ENCODE results near the gene TGM2. TPM values are rescaled to one million over a fixed set of nuclear protein-coding genes. Genes with fewer than 3 reads are reported as not detected.

TGM2 gene
- total RNA-seq, 4 donors from 2014 or later, result 163 to 385 (median 188) TPM

GRCh38 chr20:38196592-38196991, 31.5 kb upstream of the TGM2 start:
- ATAC-seq, result peak; percentile 78
- H3K4me3 ChIP-seq, result no peak overlapping the region
- no peaks in the 10 kb centered on the region for H3K27me3 ChIP-seq
- H3K27ac ChIP-seq, result peak overlapping the region in 1 of 4 donors; percentile 33
- H3K36me3 ChIP-seq, result no peaks in the 10 kb centered on the region
- TF ChIP-seq, protein P1, sequence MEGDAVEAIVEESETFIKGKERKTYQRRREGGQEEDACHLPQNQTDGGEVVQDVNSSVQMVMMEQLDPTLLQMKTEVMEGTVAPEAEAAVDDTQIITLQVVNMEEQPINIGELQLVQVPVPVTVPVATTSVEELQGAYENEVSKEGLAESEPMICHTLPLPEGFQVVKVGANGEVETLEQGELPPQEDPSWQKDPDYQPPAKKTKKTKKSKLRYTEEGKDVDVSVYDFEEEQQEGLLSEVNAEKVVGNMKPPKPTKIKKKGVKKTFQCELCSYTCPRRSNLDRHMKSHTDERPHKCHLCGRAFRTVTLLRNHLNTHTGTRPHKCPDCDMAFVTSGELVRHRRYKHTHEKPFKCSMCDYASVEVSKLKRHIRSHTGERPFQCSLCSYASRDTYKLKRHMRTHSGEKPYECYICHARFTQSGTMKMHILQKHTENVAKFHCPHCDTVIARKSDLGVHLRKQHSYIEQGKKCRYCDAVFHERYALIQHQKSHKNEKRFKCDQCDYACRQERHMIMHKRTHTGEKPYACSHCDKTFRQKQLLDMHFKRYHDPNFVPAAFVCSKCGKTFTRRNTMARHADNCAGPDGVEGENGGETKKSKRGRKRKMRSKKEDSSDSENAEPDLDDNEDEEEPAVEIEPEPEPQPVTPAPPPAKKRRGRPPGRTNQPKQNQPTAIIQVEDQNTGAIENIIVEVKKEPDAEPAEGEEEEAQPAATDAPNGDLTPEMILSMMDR (IDR thresholded peaks at IDR 0.05), result no peak
- TF ChIP-seq POLR2AphosphoS5 (IDR thresholded peaks at IDR 0.05) (no peak), POLR2A (IDR thresholded peaks at IDR 0.05) (no peak), EP300 (IDR thresholded peaks at IDR 0.05) (no peak)
- no peaks in the 10 kb centered on the region for H3K9me3 ChIP-seq
- H3K4me1 ChIP-seq, result peaks cover 0 to 4% (median 0%) of the 10 kb centered on the region in 3 donors
- no CpG with 5 or more reads among the region's 5 CpGs for WGBS, 2 donors (ENCODE audit: low coverage in 1 of 2)

GRCh38 chr20:38196076-38196475, 31.0 kb upstream of the TGM2 start:
- H3K36me3 ChIP-seq, result no peaks in the 10 kb centered on the region
- H3K4me1 ChIP-seq, result peaks cover 0 to 8% (median 0%) of the 10 kb centered on the region in 3 donors
- H3K27me3 ChIP-seq, result no peaks in the 10 kb centered on the region
- H3K27ac ChIP-seq, result peak overlapping the region in 1 of 4 donors; percentile 33
- no peaks in the 10 kb centered on the region for H3K9me3 ChIP-seq
- no peak for ATAC-seq
- H3K4me3 ChIP-seq, result no peak overlapping the region
- 83 to 100% methylated on average over 2 of the region's 4 CpGs for WGBS, 2 donors (ENCODE audit: low coverage in 1 of 2)
- TF ChIP-seq, protein P1 (IDR thresholded peaks at IDR 0.05), result no peak
- TF ChIP-seq EP300 (IDR thresholded peaks at IDR 0.05) (no peak), POLR2AphosphoS5 (IDR thresholded peaks at IDR 0.05) (no peak), POLR2A (IDR thresholded peaks at IDR 0.05) (no peak)

GRCh38 chr20:38195521-38195920, 30.5 kb upstream of the TGM2 start:
- no peak for TF ChIP-seq POLR2A (IDR thresholded peaks at IDR 0.05)
- no peak for TF ChIP-seq POLR2AphosphoS5 (IDR thresholded peaks at IDR 0.05)
- TF ChIP-seq EP300 (IDR thresholded peaks at IDR 0.05), result no peak
- TF ChIP-seq, protein P1 (IDR thresholded peaks at IDR 0.05), result no peak
- no peak for ATAC-seq
- 84 to 89% methylated on average over 3 to 7 of the region's 7 CpGs for WGBS, 2 donors (ENCODE audit: low coverage in 1 of 2)
- Histone ChIP-seq H3K9me3 (no peaks in the 10 kb centered on the region), H3K36me3 (no peaks in the 10 kb centered on the region), H3K27ac (no peak overlapping the region), H3K4me3 (no peak overlapping the region), H3K27me3 (no peaks in the 10 kb centered on the region), H3K4me1 (peaks cover 0 to 12% (median 0%) of the 10 kb centered on the region in 3 donors)

DNA sequence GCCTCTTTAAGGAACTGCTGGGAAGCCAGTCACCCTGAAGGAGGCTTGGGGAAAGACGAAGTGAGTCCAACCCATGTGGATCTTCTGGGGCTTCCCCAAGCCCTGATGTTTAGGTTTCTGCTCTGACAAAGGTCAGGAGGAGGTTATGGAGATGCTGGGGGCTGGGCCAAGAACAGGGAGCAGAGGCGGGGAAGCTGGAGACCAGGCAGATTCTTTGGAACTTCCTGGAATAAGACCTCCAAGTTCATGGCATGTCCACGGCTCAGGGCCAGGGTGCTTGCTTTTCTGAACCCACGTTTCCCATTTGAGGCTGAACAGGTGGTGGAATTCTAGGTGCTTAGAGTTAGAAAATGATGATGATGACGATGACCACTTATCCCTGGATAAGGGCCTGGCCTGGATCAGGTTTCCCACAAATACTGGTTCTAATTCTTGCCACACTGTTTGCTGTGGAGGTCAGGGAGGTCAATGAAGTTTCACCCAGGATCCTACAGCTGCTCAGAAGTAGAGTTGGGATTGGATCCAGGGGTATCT, 30.0 kb upstream of the TGM2 start:
- Histone ChIP-seq H3K4me1 (peaks cover 0 to 12% (median 0%) of the 10 kb centered on the region in 3 donors), H3K36me3 (no peaks in the 10 kb centered on the region), H3K27me3 (no peaks in the 10 kb centered on the region), H3K9me3 (no peaks in the 10 kb centered on the region), H3K4me3 (no peak overlapping the region), H3K27ac (no peak overlapping the region)
- 65% methylated on average over 5 of the region's 5 CpGs; no CpG with 5 or more reads in 1 of the 2 donors for WGBS, 2 donors (ENCODE audit: low coverage in 1 of 2)
- TF ChIP-seq, protein P1 (IDR thresholded peaks at IDR 0.05), result no peak
- no peak for TF ChIP-seq EP300 (IDR thresholded peaks at IDR 0.05)
- no peak for TF ChIP-seq POLR2A (IDR thresholded peaks at IDR 0.05)
- TF ChIP-seq POLR2AphosphoS5 (IDR thresholded peaks at IDR 0.05), result no peak
- no peak for ATAC-seq

- Histone ChIP-seq H3K36me3 (no peaks in the 10 kb centered on the region), H3K27ac (no peak overlapping the region), H3K4me1 (peaks cover 0 to 12% (median 0%) of the 10 kb centered on the region in 3 donors), H3K9me3 (no peaks in the 10 kb centered on the region), H3K27me3 (no peaks in the 10 kb centered on the region), H3K4me3 (no peak overlapping the region)
- ATAC-seq, result no peak
- no CpG with 5 or more reads among the region's 4 CpGs for WGBS, 2 donors (ENCODE audit: low coverage in 1 of 2)
- no peak for TF ChIP-seq EP300 (IDR thresholded peaks at IDR 0.05)
- no peak for TF ChIP-seq POLR2AphosphoS5 (IDR thresholded peaks at IDR 0.05)
- TF ChIP-seq, protein P1 (IDR thresholded peaks at IDR 0.05), result no peak
Measured at GRCh38 chr20:38193586-38194105, 28.6 kb upstream of the TGM2 start.
